Stimulated activated CD4-positive, alpha-beta T cell treated with anti-CD3 and anti-CD28 coated beads, Interleukin-4, amount 100 ng/mL, for 4 hours (primary cell): Measurements from ENCODE around the gene ADAMTS4.

Experiments used
- DNase-seq, 2 experiments: peaks; one replicate each; pipeline ENCODE4 v3.0.0-alpha.2; 2020

Gene ADAMTS4

GRCh38 chr1:161219078-161219892, 20.4 kb upstream of the ADAMTS4 start:
- no peak for DNase-seq

DNA sequence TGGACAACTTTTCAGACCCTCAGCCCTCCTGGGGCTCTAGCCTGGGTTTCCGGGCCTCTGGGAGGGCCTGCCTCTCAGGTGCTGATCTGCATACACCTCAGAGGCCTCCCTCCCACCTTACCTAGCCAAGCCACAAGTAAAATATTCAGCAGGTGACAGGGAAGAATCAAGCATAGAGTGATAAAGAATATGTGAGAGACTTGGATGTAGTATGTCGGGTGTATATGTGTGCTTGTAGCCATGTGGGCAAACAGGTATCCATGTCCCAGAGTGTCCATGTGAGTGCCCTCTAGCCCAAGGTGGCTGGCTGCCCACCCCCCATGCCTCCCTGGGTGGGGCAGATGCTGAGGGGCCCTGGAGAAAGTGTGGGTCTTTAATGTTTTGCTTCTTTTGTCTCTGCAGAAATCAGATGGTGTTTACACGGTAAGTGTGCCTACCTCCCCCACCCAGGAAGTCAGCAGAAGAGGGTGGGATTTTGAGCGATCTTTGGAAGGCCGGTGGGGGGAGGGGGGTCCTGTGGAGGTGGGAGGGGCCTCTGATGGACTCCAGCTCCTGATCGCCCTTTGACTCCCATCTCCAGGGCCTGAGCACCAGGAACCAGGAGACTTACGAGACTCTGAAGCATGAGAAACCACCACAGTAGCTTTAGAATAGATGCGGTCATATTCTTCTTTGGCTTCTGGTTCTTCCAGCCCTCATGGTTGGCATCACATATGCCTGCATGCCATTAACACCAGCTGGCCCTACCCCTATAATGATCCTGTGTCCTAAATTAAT, 19.6 kb upstream of the ADAMTS4 start:
- no peak for DNase-seq

DNA sequence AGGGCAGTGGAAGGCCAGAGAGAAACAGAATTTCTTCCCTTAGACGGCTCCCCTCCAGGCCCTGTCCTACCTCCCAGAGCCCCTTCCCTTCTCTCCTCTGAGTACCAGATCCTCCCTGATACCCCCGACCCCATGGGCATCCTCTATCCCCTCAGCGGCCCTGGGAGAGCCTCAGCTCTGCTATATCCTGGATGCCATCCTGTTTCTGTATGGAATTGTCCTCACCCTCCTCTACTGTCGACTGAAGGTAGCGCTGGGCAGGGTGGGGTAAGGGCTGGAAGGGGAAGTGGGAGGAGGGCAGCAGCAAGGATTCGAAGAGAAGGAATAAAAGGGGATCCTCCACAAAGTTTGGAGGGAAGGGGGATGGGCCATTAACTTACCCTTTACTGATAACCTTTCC, 19.0 kb upstream of the ADAMTS4 start:
- DNase-seq: no peak

DNA sequence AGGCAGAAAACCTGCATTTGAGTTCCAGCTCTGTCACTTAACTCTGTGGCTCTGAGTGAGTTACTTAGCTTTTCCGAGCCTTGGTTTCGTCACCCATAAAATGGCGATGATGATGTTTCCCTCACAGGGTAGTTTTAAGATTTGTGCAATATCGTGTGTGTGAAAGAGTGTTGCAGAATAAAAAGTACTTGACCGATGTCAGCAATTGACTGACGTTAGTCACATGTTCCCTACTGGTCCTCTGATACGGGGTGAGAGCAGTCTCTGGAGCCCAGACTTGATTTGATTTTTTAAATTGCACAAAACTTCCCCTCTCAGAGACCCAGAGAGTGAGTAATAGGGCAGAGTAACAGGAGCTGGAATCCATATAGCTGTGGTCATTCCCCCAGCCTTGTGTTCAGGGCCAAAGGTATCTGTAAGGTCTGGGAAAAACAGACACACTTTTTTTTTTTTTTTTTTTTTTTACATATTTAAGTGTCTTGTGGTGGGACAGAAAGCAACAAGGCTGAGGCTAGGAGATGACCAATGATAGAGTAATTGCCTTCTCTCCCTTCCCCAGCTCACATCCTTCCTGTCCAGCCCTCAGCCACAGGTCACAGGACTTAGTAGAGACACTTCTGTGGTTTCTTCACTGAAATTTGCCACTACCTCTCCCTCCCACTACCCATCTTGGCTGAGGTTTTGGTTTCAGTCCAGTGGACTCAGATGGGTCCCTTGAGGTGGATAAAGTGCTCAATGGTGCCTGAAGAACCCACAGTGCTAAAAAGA, 18.3 kb upstream of the ADAMTS4 start:
- DNase-seq: no peak

- DNase-seq: no peak
These were observed 16.2 kb upstream of the ADAMTS4 start, which contains the start of gene FCER1G for GRCh38 chr1:161215076-161215475. Gene FCER1G (plus strand): TSS chr1:161215295. CDS start chr1:161215322, 27 bp downstream.

GRCh38 chr1:161214369-161214768, 15.5 kb upstream of the ADAMTS4 start:
- DNase-seq: no peak

- peak; percentile 58 to 63 for DNase-seq
These were observed 11.0 kb upstream of the ADAMTS4 start for GRCh38 chr1:161209790-161210409.

DNA sequence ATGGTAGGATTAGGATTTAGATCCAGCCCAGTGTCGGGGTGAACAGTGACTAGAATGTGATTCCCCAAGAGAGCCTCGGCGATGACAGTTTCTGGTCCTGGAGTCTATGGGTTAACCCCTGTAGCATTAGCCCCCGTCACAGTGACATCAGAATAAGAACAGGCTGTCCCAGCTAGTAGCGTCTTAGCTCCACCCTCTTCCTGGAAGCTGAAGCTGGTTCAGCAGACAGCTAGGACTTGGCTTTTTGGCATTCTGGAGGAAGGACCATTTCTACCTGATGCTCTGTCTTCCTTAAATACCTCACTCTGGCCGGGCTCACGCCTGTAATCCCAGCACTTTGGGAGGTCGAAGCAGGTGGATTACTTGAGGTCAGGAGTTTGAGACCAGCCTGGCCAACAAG, 8.3 kb upstream of the ADAMTS4 start:
- DNase-seq: no peak

DNA sequence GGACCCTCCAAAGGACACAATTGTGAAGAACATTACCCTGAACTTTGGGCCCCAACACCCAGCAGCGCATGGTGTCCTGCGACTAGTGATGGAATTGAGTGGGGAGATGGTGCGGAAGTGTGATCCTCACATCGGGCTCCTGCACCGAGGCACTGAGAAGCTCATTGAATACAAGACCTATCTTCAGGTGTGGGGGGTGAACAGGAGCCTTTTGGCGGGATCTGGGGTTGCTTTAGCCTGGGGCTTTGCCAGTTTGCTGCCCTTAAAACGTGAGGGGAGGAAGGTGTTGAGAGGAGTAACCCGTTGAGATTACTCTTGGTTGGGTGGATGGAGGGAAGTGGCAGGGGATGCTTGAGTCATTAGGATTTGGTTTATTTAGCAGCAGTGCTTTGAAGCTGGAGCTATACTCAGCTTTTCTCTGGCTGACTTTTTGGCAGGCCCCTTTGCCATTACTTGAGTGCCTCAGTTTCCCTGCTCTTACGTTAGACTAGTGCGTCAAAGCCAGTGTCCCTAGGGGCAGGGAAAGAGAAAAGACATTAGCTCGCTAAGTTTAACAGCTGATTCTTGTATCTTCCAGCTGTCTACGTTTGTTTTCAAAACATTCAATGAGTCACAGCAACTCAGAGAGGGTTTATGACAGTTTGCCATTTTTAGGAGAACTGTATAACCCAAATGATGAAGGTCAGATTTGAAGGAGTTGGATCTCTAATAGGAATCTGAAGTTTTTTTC, 7.7 kb upstream of the ADAMTS4 start:
- DNase-seq: no peak

DNA sequence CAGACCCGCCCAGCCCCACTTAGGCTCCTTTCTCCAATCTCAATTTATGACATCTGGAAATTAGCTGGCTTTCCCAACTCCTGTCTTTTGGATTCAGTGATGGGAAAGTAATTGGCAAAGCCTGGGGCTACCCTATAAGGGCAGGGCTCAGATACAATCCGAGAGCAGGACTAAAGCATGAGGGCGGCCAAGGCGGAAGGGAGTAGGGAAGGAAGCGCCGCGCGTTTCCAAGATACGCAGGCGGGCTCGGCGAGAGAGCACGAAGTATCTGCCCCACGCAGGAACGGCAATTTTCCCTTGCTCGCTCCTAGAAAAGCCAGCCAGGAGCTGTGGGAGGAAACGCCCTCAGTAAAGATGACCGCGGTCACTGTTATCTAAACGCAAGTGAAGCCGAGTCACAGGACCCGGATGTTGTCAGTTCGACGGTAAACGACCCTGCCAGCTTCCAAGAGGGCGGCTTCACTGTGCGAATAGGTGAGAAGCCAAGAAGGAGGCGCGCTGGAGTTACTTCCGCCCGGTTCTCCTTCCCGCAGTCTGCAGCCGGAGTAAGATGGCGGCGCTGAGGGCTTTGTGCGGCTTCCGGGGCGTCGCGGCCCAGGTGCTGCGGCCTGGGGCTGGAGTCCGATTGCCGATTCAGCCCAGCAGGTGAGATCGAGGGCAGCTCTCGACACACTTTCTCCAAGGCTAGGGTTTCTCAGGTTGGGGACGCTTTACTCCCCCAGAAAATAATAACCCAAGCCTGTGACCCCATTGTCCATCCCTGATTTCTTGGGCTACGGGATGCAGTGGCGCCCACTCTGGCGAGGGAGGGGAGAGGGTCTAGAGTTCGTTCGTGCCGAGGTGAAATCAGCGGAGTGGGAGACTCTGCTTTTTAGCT, 3.2 kb upstream of the ADAMTS4 start, which contains the start of gene NDUFS2:
TSS of gene NDUFS2 (plus strand) at position 532 of the 877 bp plus-strand sequence. CDS start at position 551, 19 bp downstream.
- DNase-seq: peak; percentile 86 to 97

DNA sequence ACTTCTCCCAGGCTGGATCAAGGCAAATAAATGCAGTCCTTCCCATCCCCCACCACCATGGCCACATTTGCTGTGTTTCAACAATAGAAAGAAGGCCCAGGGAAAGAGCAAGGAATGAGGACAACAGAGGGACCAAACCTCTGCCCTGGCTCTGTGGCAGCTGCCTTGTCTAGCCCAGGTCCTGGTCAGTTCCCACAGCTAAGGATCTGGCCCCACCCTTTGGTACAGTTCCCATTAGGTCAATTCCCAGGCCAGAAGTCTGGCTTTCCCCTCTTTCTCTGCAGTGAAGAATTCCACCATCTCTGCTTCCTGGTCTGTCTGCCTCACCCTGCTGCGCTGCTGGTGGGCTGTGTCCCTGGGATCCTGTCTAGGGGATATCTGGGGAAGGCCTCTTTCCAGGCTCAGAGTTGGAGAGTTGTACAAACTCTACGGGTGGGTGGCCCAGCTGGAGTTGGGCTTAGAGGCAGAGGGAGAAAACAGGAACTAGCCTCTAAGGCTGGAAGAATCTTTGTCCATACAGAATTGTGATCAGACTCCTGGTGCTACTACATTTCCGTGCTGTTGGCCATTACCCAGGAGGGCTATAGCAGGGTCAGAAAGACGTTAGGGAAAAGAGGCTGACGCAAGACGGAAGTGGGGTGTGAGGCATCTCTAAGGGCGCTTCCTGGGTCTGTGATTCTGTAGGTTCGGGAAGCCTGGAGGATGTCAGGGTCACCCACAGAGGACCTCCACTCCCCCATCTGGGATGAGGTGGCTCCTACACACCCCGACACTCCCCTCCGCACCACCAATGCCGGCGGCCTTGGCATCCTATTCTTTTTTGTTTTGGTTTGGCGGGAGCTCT, 2.4 kb upstream of the ADAMTS4 start:
- no peak for DNase-seq

DNA sequence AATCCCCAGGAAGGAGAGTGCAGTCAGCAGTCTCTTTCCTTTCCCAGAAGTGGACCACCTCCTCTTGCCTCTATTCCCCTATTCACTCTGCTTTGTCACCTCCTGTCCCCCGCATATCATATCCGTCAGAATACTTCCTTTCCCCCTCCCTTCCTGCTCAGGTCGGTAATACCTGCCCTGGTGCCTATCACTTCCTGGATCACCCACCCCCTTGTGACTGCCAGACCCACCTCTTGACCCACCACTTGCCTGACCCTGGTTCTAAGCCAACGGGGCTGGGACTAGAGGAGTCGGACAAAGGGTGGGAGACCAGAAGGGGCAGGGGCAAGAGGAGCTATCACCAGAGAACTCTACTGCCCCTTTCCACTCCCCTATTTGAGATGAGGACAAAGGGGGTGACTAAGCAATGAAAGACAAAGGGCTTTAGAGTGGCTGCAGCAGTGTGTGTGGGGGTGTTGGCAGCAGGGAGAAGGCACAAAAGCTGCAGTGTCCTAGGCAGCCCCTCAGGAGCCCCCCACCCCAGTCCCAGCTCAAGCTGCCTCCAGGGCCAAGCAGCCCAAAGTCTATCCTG, 1.7 kb upstream of the ADAMTS4 start:
- no peak for DNase-seq

DNA sequence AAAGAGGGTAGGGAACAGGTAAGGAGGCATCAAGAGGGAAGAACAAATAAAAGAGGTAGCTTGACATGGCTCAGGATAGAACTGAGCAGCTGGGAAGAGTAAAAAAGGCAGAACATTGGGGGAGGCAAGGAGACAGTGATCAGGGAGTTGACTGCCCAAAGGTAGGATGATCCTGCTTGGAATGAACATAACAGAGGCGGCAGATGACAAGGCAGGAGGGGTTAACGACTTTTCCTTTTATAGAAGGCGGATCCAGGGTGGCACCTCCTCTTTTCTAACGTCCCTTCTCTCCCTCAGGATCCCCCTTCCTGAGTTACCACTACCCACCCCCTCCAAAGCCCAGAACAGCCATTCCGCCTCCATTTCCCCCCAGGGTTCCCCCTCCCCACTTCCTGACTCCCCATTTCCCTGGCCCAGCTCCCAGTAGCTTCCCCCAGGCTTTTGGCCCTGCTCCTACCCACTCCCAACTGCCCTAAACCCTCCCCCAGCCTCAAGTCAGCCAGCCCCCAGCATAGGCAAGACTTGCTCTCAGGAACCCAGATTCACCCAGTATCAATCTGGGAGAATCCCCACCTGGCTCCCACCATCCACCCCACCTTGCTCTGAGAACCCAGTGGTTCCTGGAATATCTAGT, 769 bp upstream of the ADAMTS4 start:
- DNase-seq: no peak

DNA sequence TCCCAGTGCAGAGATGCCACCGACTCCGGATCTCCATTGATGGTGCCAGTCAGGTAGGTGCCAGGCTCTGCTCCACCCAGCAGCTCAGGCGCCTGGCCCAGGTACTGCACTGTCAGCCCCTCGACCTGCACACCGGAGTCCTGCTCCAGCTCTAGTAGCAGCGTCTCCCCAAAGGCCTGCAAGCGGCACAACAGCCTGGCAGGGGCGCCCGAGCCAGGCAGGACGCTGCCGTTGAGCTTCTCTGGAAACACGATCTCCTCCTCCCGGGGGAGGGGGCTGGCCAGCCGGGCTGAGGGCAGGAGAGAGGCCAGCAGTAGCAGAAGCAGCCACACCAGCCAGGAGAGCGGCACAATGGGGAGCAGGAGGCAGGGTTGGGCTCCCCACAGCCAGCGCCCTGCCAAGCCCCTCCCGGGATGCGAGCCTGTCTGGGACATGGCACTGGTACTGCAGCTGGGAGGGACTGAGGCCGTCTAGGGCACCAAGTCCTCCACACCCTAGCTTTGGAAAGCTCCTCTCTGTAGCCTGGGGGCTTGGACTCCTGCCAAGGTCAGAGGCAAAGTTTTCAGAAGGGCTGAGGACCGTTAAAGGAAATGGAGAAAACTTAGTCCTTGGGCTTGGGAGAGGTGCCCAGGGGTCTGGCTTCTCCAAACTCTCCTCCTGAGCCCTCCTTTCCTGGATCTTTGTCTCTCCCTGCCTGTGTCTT, 509 bp downstream of the ADAMTS4 start:
- no peak for DNase-seq

GRCh38 chr1:161197560-161198193, 1.2 kb downstream of the ADAMTS4 start:
- no peak for DNase-seq

DNA sequence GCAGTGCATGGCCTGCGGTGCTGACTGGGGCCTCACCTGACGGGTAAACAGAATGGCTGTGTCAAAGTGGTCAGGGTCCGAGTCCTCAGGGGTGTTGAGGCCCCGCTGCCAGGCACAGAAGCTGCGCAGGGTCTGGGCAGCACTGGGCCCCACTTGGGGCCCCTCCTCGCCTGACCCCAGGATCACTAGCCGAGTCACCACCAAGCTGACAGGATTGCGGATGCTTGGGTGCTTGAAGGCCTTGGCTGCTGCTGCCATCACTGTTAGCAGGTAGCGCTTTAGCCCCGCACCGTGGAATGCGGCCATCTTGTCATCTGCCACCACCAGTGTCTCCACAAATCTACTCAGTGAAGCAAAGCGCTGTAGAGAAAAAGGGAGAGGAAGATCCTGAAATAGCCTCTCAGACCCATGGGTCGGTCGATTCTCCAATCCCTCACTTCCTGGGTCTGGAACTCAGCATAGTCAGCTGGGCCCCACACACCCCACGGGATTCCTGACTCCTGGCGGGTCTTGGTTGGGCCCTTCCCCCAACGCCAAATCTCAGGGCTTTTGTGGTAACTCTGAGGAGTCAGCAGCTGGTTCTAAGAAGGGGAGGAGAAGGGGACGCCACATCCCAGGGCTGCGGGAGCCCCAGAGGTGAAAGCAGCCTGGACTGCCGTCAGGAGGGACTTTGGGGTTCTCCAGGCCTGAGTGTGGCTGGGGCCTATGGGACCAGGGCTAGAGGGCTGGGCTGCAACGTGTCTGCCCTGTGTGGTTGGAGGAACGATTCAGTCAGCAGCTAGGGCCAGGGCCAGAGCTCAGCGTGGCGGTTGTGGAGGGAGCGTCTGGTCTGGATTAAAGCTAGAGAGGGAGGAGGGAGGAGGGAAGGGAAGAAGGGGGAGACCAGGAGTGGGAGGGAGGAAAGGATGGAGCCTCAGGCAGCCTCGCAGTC, 2.1 kb downstream of the ADAMTS4 start:
- DNase-seq: no peak

GRCh38 chr1:161196111-161196510, 2.7 kb downstream of the ADAMTS4 start:
- DNase-seq: no peak
